ENCODE results near the gene SRPK1. TPM values are rescaled to one million over a fixed set of nuclear protein-coding genes. Genes with fewer than 3 reads are reported as not detected.

Gene SRPK1
- total and polyA plus RNA-seq, 8 donors = 8.8 to 34.9 (median 27.1) TPM

- H3K4me1 ChIP-seq = no peaks in the 10 kb centered on the region
- H3K36me3 ChIP-seq = peaks cover 0 to 4% (median 0%) of the 10 kb centered on the region in 3 donors
- no peak for DNase-seq
- no peak for TF ChIP-seq CTCF (IDR thresholded peaks at IDR 0.05)
- no peak overlapping the region for H3K27ac ChIP-seq
- no peaks in the 10 kb centered on the region for H3K9me3 ChIP-seq
- 85 to 86% methylated on average over 4 of the region's 4 CpGs for WGBS, 2 donors
- intact Hi-C loops (cut with DNase I) = no loop called here
- no peak overlapping the region for H3K4me3 ChIP-seq
- no peak for FAIRE-seq
- no peak for ATAC-seq
- H3K27me3 ChIP-seq = no peaks in the 10 kb centered on the region
Measured at GRCh38 chr6:35859367-35859766, 61.5 kb downstream of the SRPK1 start.

DNA sequence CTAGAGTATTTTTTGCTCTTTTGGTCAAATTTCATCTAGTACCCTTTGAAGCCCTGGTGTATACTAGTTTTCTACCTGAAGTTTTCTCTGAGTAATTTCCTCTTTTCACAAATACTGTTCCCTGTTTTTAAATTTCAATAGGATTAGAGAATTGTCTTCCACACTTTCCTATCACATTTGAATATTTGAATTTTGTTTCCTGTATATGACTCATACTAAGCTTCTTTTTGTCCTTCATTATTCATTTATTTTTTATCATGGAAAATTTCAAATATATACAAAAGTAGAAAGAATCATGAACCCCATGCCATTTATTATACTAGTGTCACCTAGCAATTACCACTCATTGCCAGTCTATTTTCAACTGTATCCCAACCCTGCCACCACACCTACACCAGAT lies 63.0 kb downstream of the SRPK1 start:
- TF ChIP-seq CTCF (IDR thresholded peaks at IDR 0.05) = no peak
- H3K4me1 ChIP-seq = no peaks in the 10 kb centered on the region
- H3K36me3 ChIP-seq = peaks cover 0 to 4% (median 0%) of the 10 kb centered on the region in 3 donors
- no peaks in the 10 kb centered on the region for H3K27me3 ChIP-seq
- intact Hi-C loops (cut with DNase I) = no loop called here
- no peak overlapping the region for H3K27ac ChIP-seq
- DNase-seq = no peak
- ATAC-seq = no peak
- no peak for FAIRE-seq
- H3K4me3 ChIP-seq = no peak overlapping the region
- no peaks in the 10 kb centered on the region for H3K9me3 ChIP-seq

- Histone ChIP-seq H3K36me3 (peaks cover 0 to 4% (median 0%) of the 10 kb centered on the region in 3 donors), H3K27me3 (no peaks in the 10 kb centered on the region), H3K27ac (no peak overlapping the region), H3K4me1 (no peaks in the 10 kb centered on the region), H3K9me3 (no peaks in the 10 kb centered on the region), H3K4me3 (no peak overlapping the region)
- 97 to 100% methylated on average over 1 of the region's 1 CpG for WGBS, 2 donors
- no peak for FAIRE-seq
- no peak for ATAC-seq
- no peak for TF ChIP-seq CTCF (IDR thresholded peaks at IDR 0.05)
- intact Hi-C loops (cut with DNase I) = no loop called here
- no peak for DNase-seq
Measured at GRCh38 chr6:35856250-35856649, 64.6 kb downstream of the SRPK1 start.

- no peaks in the 10 kb centered on the region for H3K4me1 ChIP-seq
- H3K9me3 ChIP-seq = no peaks in the 10 kb centered on the region
- H3K4me3 ChIP-seq = no peak overlapping the region
- WGBS, 2 donors = 93 to 94% methylated on average over 4 of the region's 4 CpGs
- no peaks in the 10 kb centered on the region for H3K27me3 ChIP-seq
- FAIRE-seq (no peak), ATAC-seq (no peak), DNase-seq (no peak)
- no peak for TF ChIP-seq CTCF (IDR thresholded peaks at IDR 0.05)
- no peak overlapping the region for H3K27ac ChIP-seq
- intact Hi-C loops (cut with DNase I) = no loop called here
- H3K36me3 ChIP-seq = peaks cover 0 to 4% (median 0%) of the 10 kb centered on the region in 3 donors
Measured at GRCh38 chr6:35852994-35853393, 67.9 kb downstream of the SRPK1 start.

DNA sequence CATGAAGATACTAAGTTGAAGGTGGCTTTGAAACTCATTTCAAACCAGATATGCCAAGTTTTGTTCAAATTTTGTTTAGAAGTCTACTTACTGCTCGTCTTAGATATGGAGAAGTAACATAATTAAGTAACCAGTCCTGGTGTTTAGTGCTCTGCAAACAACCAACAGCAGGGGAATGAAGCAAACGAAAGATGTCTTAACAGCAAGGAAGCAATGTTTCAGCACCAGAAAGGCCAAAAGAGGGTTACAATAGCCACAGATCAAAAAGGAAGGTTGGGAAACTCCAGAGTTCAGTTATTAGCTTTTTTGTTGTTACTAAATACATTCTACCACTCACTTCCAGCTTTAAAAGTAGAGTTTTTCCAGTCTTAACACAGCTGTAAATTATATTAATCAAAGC lies 70.7 kb downstream of the SRPK1 start:
- Histone ChIP-seq H3K36me3 (peaks cover 0 to 2% (median 0%) of the 10 kb centered on the region in 3 donors), H3K27ac (no peak overlapping the region), H3K4me1 (no peaks in the 10 kb centered on the region), H3K9me3 (no peaks in the 10 kb centered on the region), H3K27me3 (no peaks in the 10 kb centered on the region), H3K4me3 (no peak overlapping the region)
- ATAC-seq = no peak
- no peak for FAIRE-seq
- no peak for DNase-seq
- no peak for TF ChIP-seq CTCF (IDR thresholded peaks at IDR 0.05)
- intact Hi-C loops (cut with DNase I) = no loop called here
- 69 to 76% methylated on average over 2 of the region's 2 CpGs for WGBS, 2 donors
